HG03103 (cell line): Measurements from ENCODE around the gene GPR158.
"Not testable (repeated sequence)": the region's sequence is repeated elsewhere in the genome, so short reads cannot be mapped to it uniquely, and the experiment has no call there.

ENCODE experiments used
- ATAC-seq: cut with Tn5 transposase; IDR thresholded peaks from one replicate; pipeline ENCODE4 v1.9.1; 2021; ENCODE audit warnings: low read depth; ENCODE audit not compliant: unreplicated experiment

The GPR158 gene, protein sequence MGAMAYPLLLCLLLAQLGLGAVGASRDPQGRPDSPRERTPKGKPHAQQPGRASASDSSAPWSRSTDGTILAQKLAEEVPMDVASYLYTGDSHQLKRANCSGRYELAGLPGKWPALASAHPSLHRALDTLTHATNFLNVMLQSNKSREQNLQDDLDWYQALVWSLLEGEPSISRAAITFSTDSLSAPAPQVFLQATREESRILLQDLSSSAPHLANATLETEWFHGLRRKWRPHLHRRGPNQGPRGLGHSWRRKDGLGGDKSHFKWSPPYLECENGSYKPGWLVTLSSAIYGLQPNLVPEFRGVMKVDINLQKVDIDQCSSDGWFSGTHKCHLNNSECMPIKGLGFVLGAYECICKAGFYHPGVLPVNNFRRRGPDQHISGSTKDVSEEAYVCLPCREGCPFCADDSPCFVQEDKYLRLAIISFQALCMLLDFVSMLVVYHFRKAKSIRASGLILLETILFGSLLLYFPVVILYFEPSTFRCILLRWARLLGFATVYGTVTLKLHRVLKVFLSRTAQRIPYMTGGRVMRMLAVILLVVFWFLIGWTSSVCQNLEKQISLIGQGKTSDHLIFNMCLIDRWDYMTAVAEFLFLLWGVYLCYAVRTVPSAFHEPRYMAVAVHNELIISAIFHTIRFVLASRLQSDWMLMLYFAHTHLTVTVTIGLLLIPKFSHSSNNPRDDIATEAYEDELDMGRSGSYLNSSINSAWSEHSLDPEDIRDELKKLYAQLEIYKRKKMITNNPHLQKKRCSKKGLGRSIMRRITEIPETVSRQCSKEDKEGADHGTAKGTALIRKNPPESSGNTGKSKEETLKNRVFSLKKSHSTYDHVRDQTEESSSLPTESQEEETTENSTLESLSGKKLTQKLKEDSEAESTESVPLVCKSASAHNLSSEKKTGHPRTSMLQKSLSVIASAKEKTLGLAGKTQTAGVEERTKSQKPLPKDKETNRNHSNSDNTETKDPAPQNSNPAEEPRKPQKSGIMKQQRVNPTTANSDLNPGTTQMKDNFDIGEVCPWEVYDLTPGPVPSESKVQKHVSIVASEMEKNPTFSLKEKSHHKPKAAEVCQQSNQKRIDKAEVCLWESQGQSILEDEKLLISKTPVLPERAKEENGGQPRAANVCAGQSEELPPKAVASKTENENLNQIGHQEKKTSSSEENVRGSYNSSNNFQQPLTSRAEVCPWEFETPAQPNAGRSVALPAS (N-terminal part only)

DNA sequence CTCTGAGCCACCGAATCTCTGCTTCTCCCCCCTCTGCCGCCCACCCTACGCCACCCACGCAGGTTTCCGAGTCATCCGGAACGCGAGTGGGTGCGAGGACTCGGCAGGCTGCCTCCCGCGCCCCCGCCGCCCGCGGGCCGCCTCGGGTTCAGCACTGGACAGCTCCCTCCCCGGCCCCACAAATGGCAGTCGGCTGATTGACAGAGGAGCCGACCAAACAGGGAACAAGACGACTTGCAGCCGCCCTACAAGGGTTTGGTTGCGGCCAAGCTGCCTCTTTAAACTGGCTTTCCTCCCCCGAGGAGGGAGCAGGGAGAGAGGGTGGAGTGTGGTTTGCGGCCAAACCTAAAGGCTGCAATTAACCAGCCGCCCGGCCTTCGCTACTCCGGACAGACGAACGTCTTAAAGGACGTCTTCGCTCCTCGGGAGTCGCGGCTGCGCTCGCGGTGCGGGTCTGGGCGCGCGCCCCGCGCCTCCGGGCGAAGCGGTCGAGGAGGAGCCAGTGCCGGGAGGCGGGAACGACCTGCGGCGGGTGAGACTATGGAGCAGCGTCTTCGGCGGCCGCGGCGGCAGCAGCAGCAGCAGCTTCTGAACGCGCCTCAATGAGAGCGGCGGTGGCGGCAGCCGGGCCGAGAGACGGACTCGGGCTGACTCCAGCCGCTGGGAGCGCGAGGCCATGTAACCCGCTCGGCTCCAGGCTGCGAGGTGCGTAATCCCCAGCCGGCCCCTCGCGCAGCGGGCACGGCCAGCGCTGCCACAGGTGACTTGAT is at the start of gene GPR158:
Gene GPR158 (plus strand): TSS at position 541 of the 770 bp plus-strand sequence. CDS start 420 bp downstream, outside the sequence.
- ATAC-seq = no peak

- ATAC-seq = no peak
Measured at GRCh38 chr10:25125201-25125611, 49.6 kb upstream of the GPR158 start.

DNA sequence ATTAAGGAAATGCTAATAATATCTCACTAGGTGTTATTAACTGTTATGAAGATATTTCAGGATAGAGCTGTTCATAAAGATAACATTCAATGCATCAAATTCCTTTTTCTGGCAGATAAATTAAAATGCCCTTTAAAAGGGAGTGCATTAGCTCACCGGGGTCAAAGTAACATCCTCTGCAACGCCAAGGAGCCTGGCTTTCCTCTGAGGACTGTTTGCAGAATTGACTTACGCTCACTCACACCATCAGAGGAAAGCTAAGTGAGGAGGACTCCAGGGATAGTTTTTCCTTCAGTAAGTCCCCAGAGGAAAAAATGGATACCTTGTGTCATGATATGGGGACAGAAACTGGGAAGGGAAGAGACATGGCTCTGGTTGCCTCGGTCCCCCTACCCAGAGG is 45.2 kb upstream of the GPR158 start:
- no peak for ATAC-seq

GRCh38 chr10:25130906-25131305 is 43.9 kb upstream of the GPR158 start:
- ATAC-seq = no peak

DNA sequence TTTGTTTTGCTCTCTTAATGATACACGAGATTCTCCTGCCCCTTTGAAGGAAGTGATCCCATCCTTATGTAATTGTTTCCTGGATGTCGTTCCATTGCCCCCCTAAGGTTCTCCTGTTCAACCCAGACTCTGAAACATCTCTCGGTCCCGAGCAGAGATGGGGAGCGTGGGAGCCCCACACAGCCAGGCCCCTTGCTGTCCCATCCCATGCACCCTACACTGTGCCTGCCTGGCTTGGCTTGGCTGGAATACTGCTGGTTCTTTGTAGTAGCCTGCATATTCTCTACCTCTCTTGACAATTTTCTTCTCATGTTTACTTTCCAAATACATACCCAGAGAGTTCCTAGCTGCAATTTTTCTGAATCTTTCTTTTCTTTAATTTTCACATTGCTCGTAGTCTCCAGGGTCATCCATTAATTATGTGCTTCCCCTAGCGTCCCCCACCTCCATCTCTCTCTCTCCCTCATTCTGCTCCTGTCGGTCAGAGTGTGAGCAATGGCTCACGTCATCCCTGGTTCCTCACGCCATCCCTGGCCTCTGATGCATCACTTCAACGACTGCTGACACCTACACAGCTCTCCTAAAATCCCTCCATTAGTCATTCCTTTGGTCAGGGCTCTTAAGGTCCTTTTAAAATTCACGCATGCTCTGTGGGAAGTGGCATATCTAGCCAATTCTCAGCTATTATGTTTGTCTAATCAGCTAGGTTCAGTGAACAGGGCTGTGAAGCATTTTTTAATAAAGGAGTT is 32.5 kb upstream of the GPR158 start:
- no peak for ATAC-seq

DNA sequence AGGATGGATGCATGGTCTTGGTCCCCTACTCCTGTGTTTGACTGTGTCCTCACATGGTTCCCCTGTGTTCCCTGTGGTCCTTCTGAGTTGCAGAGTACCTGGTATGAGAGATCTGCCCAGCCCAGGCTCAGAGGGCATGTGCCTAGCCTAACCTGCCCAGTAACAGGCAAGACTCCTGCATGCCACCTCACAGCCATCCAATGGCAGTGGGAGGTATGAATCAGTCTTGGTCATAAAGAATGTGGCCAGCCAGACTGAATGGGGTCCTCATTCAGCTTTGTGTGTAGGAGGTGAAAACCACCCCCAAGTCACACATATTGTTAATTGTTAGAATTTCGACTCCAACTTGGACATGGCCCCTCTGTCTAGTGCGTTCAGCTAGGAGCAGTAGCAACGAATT is 17.2 kb upstream of the GPR158 start:
- no peak for ATAC-seq

GRCh38 chr10:25159591-25159990 is 15.2 kb upstream of the GPR158 start:
- ATAC-seq = no peak

- no peak for ATAC-seq
Measured at GRCh38 chr10:25162391-25162790, 12.4 kb upstream of the GPR158 start.

DNA sequence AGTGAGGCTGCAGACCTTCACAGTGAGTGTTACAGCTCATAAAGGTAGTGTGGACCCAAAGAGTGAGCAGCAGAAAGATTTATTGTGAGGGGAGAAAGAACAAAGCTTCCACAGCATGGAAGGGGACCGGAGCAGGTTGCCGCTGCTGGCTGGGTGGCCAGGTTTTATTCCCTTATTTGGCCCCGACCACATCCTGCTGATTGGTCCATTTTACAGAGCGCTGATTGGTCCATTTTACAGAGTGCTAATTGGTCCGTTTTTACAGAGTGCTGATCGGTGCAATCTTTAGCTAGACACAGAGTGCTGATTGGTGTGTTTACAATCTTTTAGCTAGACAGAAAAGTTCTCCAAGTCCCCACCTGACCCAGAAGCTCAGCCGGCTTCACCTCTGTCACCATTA is 11.3 kb upstream of the GPR158 start:
- ATAC-seq = not testable (repeated sequence)

GRCh38 chr10:25169740-25170139 is 5.1 kb upstream of the GPR158 start:
- no peak for ATAC-seq

GRCh38 chr10:25170627-25171026 is 4.2 kb upstream of the GPR158 start:
- no peak for ATAC-seq

GRCh38 chr10:25175527-25176420 is 973 bp downstream of the GPR158 start:
- no peak for ATAC-seq

DNA sequence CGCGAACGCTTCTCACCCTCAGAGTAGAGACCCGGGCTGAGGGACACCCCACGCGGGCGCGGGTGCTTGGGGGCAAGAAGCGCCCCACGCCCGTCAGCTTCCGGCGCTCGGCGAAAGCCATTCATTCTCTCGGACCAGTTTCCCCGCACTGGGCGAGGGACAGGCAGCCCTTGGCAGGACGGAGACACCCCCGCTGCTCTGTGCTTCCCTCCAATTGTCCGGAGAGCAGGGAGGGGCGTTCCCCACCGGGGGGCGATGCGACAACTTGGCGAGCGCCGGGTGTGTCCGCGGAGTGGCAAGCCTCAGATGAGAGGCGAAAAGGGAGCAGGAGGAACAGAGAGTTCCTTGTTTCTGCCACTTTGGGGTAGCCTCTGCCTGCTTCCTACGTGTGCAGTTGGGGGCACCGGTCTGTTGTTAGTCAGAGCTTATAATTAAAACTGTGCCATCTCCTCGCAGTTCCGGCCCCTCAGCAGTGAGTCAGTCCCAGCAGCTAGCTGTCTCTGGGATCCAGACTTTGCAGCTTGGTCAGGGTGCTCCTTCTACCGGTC is 1.7 kb downstream of the GPR158 start:
- no peak for ATAC-seq

DNA sequence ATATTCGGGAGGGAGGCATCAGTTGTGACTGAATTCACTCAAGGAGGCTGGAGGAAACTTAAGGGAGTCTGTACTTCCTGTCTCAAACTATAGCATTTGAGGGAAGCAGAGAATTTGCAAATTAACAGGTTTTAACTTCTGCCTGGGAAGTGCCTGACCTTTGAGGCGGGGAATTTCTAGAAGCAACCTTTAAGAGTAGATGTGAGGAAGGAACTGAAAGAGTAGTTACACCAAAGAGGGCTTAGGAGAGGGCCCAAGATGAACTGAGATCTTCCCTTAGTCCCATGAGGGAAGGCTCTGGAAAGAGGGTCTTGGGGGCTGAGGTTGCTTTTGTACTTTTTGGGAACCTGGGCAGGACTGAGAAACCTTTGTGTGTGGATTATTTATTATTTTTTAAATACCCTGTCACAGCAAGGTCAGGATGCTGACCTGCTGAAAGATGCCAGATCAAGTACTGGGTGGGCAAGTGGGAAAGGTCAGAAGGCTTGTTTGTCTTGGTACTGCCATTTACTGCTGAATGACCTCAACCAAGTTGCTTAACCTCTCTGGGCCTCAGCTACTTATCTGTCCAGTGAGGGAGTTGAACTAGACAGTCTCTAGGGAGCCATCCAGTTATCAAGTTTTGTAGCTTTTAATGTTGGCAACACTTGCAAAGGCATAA is 2.4 kb downstream of the GPR158 start:
- no peak for ATAC-seq

DNA sequence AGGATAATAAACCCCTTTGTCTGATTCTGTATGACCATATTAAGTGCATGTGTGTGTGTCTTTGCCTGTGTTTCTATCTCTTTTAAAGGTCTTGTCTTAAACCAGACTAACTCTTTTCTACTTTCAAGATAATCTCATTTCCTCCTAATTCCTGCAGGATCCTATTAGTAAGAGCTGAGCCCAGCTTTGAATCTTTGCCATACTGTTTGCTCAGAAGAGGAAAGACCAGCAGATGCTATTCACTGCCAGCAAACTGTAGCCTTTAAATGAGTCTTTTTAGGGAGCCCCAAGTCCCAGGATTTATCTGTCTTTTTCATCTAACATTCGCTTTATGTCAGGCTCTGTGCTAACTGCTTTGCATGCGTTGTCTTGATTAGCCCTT is 2.9 kb downstream of the GPR158 start:
- ATAC-seq = no peak

DNA sequence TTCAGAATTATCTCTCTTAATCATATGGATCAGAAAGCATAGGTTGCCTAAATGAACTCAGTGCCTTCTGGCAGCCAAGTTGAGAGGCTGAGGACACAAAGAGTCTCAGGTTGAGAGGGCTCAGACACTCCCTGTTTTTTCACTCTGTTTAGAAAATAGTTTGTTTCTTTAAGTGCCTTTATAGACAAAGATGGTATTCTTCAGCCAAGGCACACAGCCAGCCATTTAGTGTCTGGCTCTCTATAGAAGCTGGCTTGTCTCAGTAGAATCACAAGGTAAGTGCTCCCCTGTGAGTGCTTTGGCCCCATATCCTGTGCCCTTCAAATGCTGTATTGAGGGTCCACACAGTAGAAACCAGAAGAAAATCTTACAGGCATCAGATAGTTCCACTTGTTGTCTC is 3.6 kb downstream of the GPR158 start:
- no peak for ATAC-seq

DNA sequence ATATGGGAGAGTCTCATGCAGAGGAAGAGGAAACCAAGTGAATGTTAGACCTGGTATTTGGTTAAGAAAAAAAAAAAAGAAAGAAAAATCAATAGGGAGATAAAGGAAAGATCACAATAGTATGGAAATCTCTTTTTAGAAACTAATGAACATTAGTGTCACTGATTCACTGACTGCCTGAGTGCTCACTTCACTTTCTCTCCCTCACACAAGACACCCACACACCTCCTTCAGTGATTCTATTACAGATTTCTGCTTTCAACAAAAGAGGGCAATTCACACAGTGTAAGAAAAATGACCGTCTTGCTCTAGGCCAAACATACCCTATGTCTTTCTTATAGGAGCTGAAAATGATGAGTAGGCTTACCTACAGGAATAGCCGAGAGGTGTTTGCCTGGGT is 6.0 kb downstream of the GPR158 start:
- ATAC-seq = no peak

- no peak for ATAC-seq
Measured at GRCh38 chr10:25182636-25183035, 7.8 kb downstream of the GPR158 start.
